ENCODE measurements around the gene CHD9. TPM values are rescaled to one million over a fixed set of nuclear protein-coding genes. Genes with fewer than 3 reads are reported as not detected.

CHD9 gene
- total and polyA plus RNA-seq, 4 donors = 6.2 to 46.6 (median 32.5) TPM

DNA sequence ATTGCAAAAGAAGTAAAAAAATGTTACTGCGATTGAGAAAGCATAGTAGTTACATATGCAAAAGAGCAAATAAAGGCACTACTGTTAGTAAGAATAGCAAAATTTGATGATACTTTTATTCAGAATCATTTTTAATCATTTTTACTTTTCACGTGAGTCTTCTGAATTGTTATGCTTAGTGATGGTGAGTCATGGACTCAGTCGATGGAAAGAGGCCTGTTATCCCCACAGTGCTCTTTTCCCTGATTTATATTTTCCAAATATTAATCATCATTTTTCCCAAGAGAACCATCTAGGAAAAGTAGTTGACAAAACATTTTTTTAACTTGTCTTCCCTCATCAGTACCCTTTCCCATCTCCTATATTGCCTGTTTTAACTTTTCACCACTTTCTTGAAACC is 181.1 kb downstream of the CHD9 start:
- no peak overlapping the region for H3K4me3 ChIP-seq (ENCODE audit: low read depth in 1 of 3, low read length in 3 of 3)
- H3K9me3 ChIP-seq (ENCODE audit: control insufficient read depth in 4 of 4, low read length in 3 of 4) = no peaks in the 10 kb centered on the region
- WGBS = 91% methylated on average over 3 of the region's 3 CpGs
- no peaks in the 10 kb centered on the region for H3K27me3 ChIP-seq (ENCODE audit: control insufficient read depth in 4 of 4, insufficient read depth in 4 of 4, low read length in 3 of 4)
- TF ChIP-seq FOXA1 (IDR thresholded peaks at IDR 0.05) (no peak), JUND (IDR thresholded peaks at IDR 0.05) (no peak), YY1 (IDR thresholded peaks at IDR 0.05) (no peak), RAD21 (IDR thresholded peaks at IDR 0.05) (no peak), GABPA (IDR thresholded peaks at IDR 0.05 in 1 of 2, conservative IDR thresholded peaks at IDR 0.05 in 1 of 2) (no peak), RXRA (IDR thresholded peaks at IDR 0.05) (no peak), SP1 (IDR thresholded peaks at IDR 0.05) (no peak), FOXA2 (IDR thresholded peaks at IDR 0.05) (no peak), EGR1 (IDR thresholded peaks at IDR 0.05; ENCODE audit: low read depth in 2 of 2) (no peak), HNF4A (conservative IDR thresholded peaks at IDR 0.05) (no peak)
- TF ChIP-seq, protein P1, sequence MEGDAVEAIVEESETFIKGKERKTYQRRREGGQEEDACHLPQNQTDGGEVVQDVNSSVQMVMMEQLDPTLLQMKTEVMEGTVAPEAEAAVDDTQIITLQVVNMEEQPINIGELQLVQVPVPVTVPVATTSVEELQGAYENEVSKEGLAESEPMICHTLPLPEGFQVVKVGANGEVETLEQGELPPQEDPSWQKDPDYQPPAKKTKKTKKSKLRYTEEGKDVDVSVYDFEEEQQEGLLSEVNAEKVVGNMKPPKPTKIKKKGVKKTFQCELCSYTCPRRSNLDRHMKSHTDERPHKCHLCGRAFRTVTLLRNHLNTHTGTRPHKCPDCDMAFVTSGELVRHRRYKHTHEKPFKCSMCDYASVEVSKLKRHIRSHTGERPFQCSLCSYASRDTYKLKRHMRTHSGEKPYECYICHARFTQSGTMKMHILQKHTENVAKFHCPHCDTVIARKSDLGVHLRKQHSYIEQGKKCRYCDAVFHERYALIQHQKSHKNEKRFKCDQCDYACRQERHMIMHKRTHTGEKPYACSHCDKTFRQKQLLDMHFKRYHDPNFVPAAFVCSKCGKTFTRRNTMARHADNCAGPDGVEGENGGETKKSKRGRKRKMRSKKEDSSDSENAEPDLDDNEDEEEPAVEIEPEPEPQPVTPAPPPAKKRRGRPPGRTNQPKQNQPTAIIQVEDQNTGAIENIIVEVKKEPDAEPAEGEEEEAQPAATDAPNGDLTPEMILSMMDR (IDR thresholded peaks at IDR 0.05; ENCODE audit: low read depth, low read length, missing input control) = no peak
- TF ChIP-seq, protein P2, sequence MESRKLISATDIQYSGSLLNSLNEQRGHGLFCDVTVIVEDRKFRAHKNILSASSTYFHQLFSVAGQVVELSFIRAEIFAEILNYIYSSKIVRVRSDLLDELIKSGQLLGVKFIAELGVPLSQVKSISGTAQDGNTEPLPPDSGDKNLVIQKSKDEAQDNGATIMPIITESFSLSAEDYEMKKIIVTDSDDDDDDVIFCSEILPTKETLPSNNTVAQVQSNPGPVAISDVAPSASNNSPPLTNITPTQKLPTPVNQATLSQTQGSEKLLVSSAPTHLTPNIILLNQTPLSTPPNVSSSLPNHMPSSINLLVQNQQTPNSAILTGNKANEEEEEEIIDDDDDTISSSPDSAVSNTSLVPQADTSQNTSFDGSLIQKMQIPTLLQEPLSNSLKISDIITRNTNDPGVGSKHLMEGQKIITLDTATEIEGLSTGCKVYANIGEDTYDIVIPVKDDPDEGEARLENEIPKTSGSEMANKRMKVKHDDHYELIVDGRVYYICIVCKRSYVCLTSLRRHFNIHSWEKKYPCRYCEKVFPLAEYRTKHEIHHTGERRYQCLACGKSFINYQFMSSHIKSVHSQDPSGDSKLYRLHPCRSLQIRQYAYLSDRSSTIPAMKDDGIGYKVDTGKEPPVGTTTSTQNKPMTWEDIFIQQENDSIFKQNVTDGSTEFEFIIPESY (IDR thresholded peaks at IDR 0.05) = no peak
- TF ChIP-seq, protein P3, sequence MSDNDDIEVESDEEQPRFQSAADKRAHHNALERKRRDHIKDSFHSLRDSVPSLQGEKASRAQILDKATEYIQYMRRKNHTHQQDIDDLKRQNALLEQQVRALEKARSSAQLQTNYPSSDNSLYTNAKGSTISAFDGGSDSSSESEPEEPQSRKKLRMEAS (IDR thresholded peaks at IDR 0.05) = no peak
- no peak overlapping the region for H3K27ac ChIP-seq (ENCODE audit: low read depth in 1 of 2, low read length in 2 of 2)
- H3K9ac ChIP-seq (ENCODE audit: low read depth in 1 of 2, low read length in 2 of 2) = no peak overlapping the region
- peaks cover 0 to 3% (median 2%) of the 10 kb centered on the region in 4 donors for H3K4me1 ChIP-seq (ENCODE audit: control insufficient read depth in 4 of 4, insufficient read depth in 4 of 4, low read length in 3 of 4)
- H3K36me3 ChIP-seq (ENCODE audit: control insufficient read depth in 4 of 4, insufficient read depth in 3 of 4, low read depth in 1 of 4, low read length in 3 of 4) = peaks cover 2 to 48% (median 41%) of the 10 kb centered on the region in 4 donors
- DNase-seq (ENCODE audit: low spot score) = no peak

DNA sequence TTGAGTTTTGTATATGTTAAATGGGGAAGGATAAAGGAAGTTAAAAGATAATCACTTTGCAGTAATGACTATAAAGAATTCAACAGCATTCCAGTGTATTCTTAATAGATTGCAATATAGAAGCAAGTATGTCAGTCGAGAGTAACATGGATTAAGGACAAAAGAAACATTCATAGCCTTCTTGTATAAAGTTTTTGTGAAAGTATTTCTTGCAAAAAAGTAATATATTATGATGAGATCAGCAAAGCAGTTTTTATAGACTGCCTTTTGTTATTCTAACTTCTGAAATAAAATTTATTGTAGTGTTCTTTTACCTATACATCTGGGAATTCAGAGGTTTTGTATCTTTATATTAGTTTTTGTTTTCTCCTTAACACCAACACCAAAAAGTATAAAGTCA is 194.5 kb downstream of the CHD9 start:
- no peaks in the 10 kb centered on the region for H3K27me3 ChIP-seq (ENCODE audit: control insufficient read depth in 4 of 4, insufficient read depth in 4 of 4, low read length in 3 of 4)
- no peaks in the 10 kb centered on the region for H3K9me3 ChIP-seq (ENCODE audit: control insufficient read depth in 4 of 4, low read length in 3 of 4)
- no peak overlapping the region for H3K4me3 ChIP-seq (ENCODE audit: low read depth in 1 of 3, low read length in 3 of 3)
- peaks cover 4 to 43% (median 41%) of the 10 kb centered on the region in 4 donors for H3K36me3 ChIP-seq (ENCODE audit: control insufficient read depth in 4 of 4, insufficient read depth in 3 of 4, low read depth in 1 of 4, low read length in 3 of 4)
- DNase-seq (ENCODE audit: low spot score) = no peak
- H3K9ac ChIP-seq (ENCODE audit: low read depth in 1 of 2, low read length in 2 of 2) = no peak overlapping the region
- TF ChIP-seq, protein P2 (IDR thresholded peaks at IDR 0.05) = no peak
- TF ChIP-seq JUND (IDR thresholded peaks at IDR 0.05) = no peak
- H3K4me1 ChIP-seq (ENCODE audit: control insufficient read depth in 4 of 4, insufficient read depth in 4 of 4, low read length in 3 of 4) = no peaks in the 10 kb centered on the region
- H3K27ac ChIP-seq (ENCODE audit: low read depth in 1 of 2, low read length in 2 of 2) = no peak overlapping the region
- 88% methylated on average over 1 of the region's 1 CpG for WGBS

Measured in liver (tissue), 9 donors.